HL-60 (cell line): ENCODE results near the gene STPG2.

Experiments
- CTCF ChIP-seq: IDR thresholded peaks from one replicate; pipeline ENCODE4 v1.5.1; 2011; ENCODE audit warnings: low read length, control low read depth, inconsistent platforms; ENCODE audit not compliant: insufficient read depth
- GABPA ChIP-seq: IDR thresholded peaks from 2 replicates; pipeline ENCODE4 v1.6.1; 2012; ENCODE audit warnings: low read depth
- POLR2AphosphoS5 ChIP-seq: IDR thresholded peaks from 2 replicates; pipeline ENCODE4 v1.6.1; 2012; ENCODE audit warnings: low read depth
- REST ChIP-seq: IDR thresholded peaks from 2 replicates; pipeline ENCODE4 v1.6.1; 2012; ENCODE audit warnings: low read depth; ENCODE audit not compliant: insufficient replicate concordance
- SPI1 ChIP-seq: IDR thresholded peaks from 2 replicates; pipeline ENCODE4 v1.6.1; 2012; ENCODE audit warnings: low read depth, mild to moderate bottlenecking, borderline replicate concordance

GRCh38 chr4:97762115-97762512, 381.2 kb downstream of the STPG2 start:
- TF ChIP-seq GABPA, result no peak
- TF ChIP-seq CTCF, result no peak
- TF ChIP-seq POLR2AphosphoS5, result no peak
- TF ChIP-seq REST, result no peak
- TF ChIP-seq SPI1, result no peak
